IMR-90 (cell line): ENCODE measurements around the gene PRDM10. TPM values are rescaled to one million over a fixed set of nuclear protein-coding genes. Genes with fewer than 3 reads are reported as not detected.

ENCODE experiments used
- ATAC-seq: fragments of 200-7000 bp; cut with Tn5 transposase; 2 replicates; pipeline ENCODE4 v1.9.1; 2020; ENCODE audit warnings: low read depth, mild to moderate bottlenecking, moderate library complexity
- BruUV-seq: library from RNA; stranded (reverse); fragments of 400-500 nt; replicated peaks from 2 replicates; lab custom pipeline; 2021; lab: Mats Ljungman, UMichigan
- CTCF ChIA-PET: fragments of 300-600 bp; formaldehyde crosslinking; extraction: SDS; loops from one replicate; lab custom pipeline; 2021; ENCODE audit warnings: antibody characterized with exemption; lab: Yijun Ruan, JAX
- POLR2A ChIA-PET: fragments of 300-600 bp; sonication (Branson Sonifier 250); formaldehyde crosslinking; loops from one replicate; lab custom pipeline; 2022; ENCODE audit warnings: antibody characterized with exemption; ENCODE audit not compliant: unreplicated experiment; lab: Charles Lee
- DNase-seq: peaks from one replicate; pipeline ENCODE4 v3.0.0; 2013
- H2AFZ ChIP-seq: replicated peaks from 2 replicates; pipeline ENCODE3; 2013; ENCODE audit warnings: low read length, mild to moderate bottlenecking; ENCODE audit not compliant: poor library complexity
- H2AK5ac ChIP-seq: 2 replicates; pipeline ENCODE4 v1.6.1; 2013; ENCODE audit warnings: low read depth, low read length, inconsistent platforms
- H2AK9ac ChIP-seq: replicated peaks from 2 replicates; pipeline ENCODE3; 2013; ENCODE audit warnings: mild to moderate bottlenecking, low read depth, low read length, moderate library complexity; ENCODE audit not compliant: poor library complexity
- H2BK120ac ChIP-seq: 2 replicates; pipeline ENCODE4 v1.6.1; 2013; ENCODE audit warnings: low read depth, low read length, inconsistent platforms
- H2BK15ac ChIP-seq: 3 replicates; pipeline ENCODE4 v1.6.1; 2013; ENCODE audit warnings: low read depth, low read length, inconsistent platforms
- H2BK20ac ChIP-seq: 2 replicates; pipeline ENCODE4 v1.6.1; 2013; ENCODE audit warnings: low read depth, mild to moderate bottlenecking, inconsistent platforms, low read length, moderate library complexity
- H2BK5ac ChIP-seq: 2 replicates; pipeline ENCODE4 v1.6.1; 2013; ENCODE audit warnings: mild to moderate bottlenecking, low read depth, low read length, inconsistent platforms; ENCODE audit not compliant: poor library complexity, severe bottlenecking
- H3K14ac ChIP-seq: replicated peaks from 2 replicates; pipeline ENCODE4 v1.6.1; 2013; ENCODE audit warnings: low read depth, low read length, inconsistent platforms
- H3K18ac ChIP-seq: 2 replicates; pipeline ENCODE4 v1.6.1; 2013; ENCODE audit warnings: low read depth, low read length, control low read depth
- H3K23ac ChIP-seq: 2 replicates; pipeline ENCODE4 v1.6.1; 2013; ENCODE audit warnings: low read depth, low read length, inconsistent platforms
- H3K27ac ChIP-seq: 2 replicates; pipeline ENCODE4 v1.5.1; 2013; ENCODE audit warnings: mild to moderate bottlenecking, control low read depth, low read length; ENCODE audit not compliant: insufficient read depth
- H3K27me3 ChIP-seq: 2 replicates; pipeline ENCODE4 v1.6.1; 2013; ENCODE audit warnings: low read length; ENCODE audit not compliant: control insufficient read depth, insufficient read depth
- H3K36me3 ChIP-seq: 2 replicates; pipeline ENCODE4 v1.6.1; 2013; ENCODE audit warnings: low read length, mixed read lengths; ENCODE audit not compliant: control insufficient read depth, insufficient read depth
- H3K4ac ChIP-seq: 2 replicates; pipeline ENCODE4 v1.6.1; 2013; ENCODE audit warnings: low read depth, low read length, inconsistent platforms
- H3K4me1 ChIP-seq: 2 replicates; pipeline ENCODE4 v1.6.1; 2013; ENCODE audit warnings: low read length, mixed read lengths; ENCODE audit not compliant: control insufficient read depth, insufficient read depth
- H3K4me2 ChIP-seq: 2 replicates; pipeline ENCODE4 v1.6.1; 2013; ENCODE audit warnings: low read depth, mild to moderate bottlenecking, control low read depth, low read length, moderate library complexity
- H3K4me3 ChIP-seq: 2 replicates; pipeline ENCODE4 v1.5.1; 2013; ENCODE audit warnings: low read depth, mild to moderate bottlenecking, control low read depth, low read length, moderate library complexity; ENCODE audit not compliant: insufficient read depth
- H3K56ac ChIP-seq: 2 replicates; pipeline ENCODE4 v1.6.1; 2013; ENCODE audit warnings: low read length, inconsistent platforms; ENCODE audit not compliant: insufficient read depth; ENCODE audit errors: extremely low read depth
- H3K79me1 ChIP-seq, 2 experiments: 2 replicates each; pipeline ENCODE4 v1.6.1; 2013; ENCODE audit warnings: low read length in 2 of 2, inconsistent platforms in 1 of 2, low read depth in 1 of 2
- H3K9ac ChIP-seq: 2 replicates; pipeline ENCODE4 v1.6.1; 2013; ENCODE audit warnings: low read depth, low read length, control low read depth
- H3K9me1 ChIP-seq: 2 replicates; pipeline ENCODE4 v1.6.1; 2013; ENCODE audit warnings: low read length, inconsistent platforms; ENCODE audit not compliant: insufficient read depth
- H3K9me3 ChIP-seq: 2 replicates; pipeline ENCODE4 v1.6.1; 2013; ENCODE audit warnings: low read length; ENCODE audit not compliant: control insufficient read depth, insufficient read depth
- H4K20me1 ChIP-seq: 2 replicates; pipeline ENCODE4 v1.6.1; 2013; ENCODE audit warnings: low read length, inconsistent platforms; ENCODE audit not compliant: insufficient read depth
- H4K5ac ChIP-seq: 2 replicates; pipeline ENCODE4 v1.6.1; 2013; ENCODE audit warnings: mild to moderate bottlenecking, low read depth, low read length, control low read depth
- H4K8ac ChIP-seq, 2 experiments: 2 replicates each; pipeline ENCODE4 v1.6.1; 2013; ENCODE audit warnings: low read depth in 2 of 2, low read length in 2 of 2, control low read depth in 1 of 2, inconsistent platforms in 1 of 2
- H4K91ac ChIP-seq: 2 replicates; pipeline ENCODE4 v1.6.1; 2013; ENCODE audit warnings: low read depth, low read length, inconsistent platforms; ENCODE audit not compliant: insufficient read depth
- BHLHE40 ChIP-seq: fragments of 150-350 bp; IDR thresholded peaks from 2 replicates; pipeline ENCODE4 v1.6.1; 2016; ENCODE audit warnings: mild to moderate bottlenecking, low read depth, low read length
- CEBPB ChIP-seq: IDR thresholded peaks from 2 replicates; pipeline ENCODE4 v1.6.1; 2012; ENCODE audit warnings: low read depth, low read length, improper control_type of control experiment
- CHD1 ChIP-seq: IDR thresholded peaks from 2 replicates; pipeline ENCODE4 v1.6.1; 2012; ENCODE audit warnings: low read depth, low read length, improper control_type of control experiment
- FOS ChIP-seq: fragments of 150-350 bp; IDR thresholded peaks from 2 replicates; pipeline ENCODE4 v1.6.1; 2016; ENCODE audit warnings: low read depth, low read length
- MAFK ChIP-seq: IDR thresholded peaks from 2 replicates; pipeline ENCODE4 v1.6.1; 2012; ENCODE audit warnings: low read depth, low read length, improper control_type of control experiment
- MAZ ChIP-seq: IDR thresholded peaks from 2 replicates; pipeline ENCODE4 v1.6.1; 2012; ENCODE audit warnings: low read depth, mild to moderate bottlenecking, low read length, improper control_type of control experiment, moderate library complexity, borderline replicate concordance
- MXI1 ChIP-seq: IDR thresholded peaks from 2 replicates; pipeline ENCODE4 v1.6.1; 2012; ENCODE audit warnings: low read depth, mild to moderate bottlenecking, low read length, moderate library complexity, borderline replicate concordance
- RAD21 ChIP-seq: IDR thresholded peaks from 2 replicates; pipeline ENCODE4 v1.6.1; 2012; ENCODE audit warnings: low read length, improper control_type of control experiment
- RCOR1 ChIP-seq: IDR thresholded peaks from 2 replicates; pipeline ENCODE4 v1.6.1; 2012; ENCODE audit warnings: mild to moderate bottlenecking, low read length, improper control_type of control experiment; ENCODE audit not compliant: insufficient replicate concordance
- SMC3 ChIP-seq: fragments of 150-350 bp; IDR thresholded peaks from 2 replicates; pipeline ENCODE4 v1.6.1; 2016; ENCODE audit warnings: low read depth, mild to moderate bottlenecking, antibody characterized with exemption, low read length, moderate library complexity
- WGBS, 2 experiments: methylation state at CpG; one replicate each; pipeline versions ENCODE4 v1.1.5 to v1.1.7; 2013; ENCODE audit warnings: missing lambda C conversion rate in 2 of 2; ENCODE audit not compliant: insufficient read length in 1 of 2; ENCODE audit errors: extremely low coverage in 2 of 2; 5-methylcytosine and 5-hydroxymethylcytosine counted together
- dilution Hi-C: fragments of 300-500 bp; cut with HindIII; formaldehyde crosslinking; loops from one replicate; pipeline ENCODE4 v1.14.3; 2018; ENCODE audit warnings: low sequenced_read_pairs; ENCODE audit not compliant: unreplicated experiment
- in situ Hi-C: fragments of 300-500 bp; cut with MboI; formaldehyde crosslinking; loops from 3 replicates; pipeline ENCODE4 v1.14.3; 2019; ENCODE audit warnings: low sequenced_read_pairs, inconsistent platforms, mixed read lengths
- intact Hi-C: fragments of 100-400 bp; cut with micrococcal nuclease; formaldehyde crosslinking; loops from 2 replicates; pipeline ENCODE4 v1.10.0; 2022
- polyA plus RNA-seq, 3 experiments: library from polyadenylated mRNA; depleted of rRNA; stranded (reverse); fragments of >200 nt; gene quantifications; 2 replicates each; pipeline ENCODE4 v1.2.3, GENCODE V29; 2012; ENCODE audit warnings: low replicate concordance in 1 of 3
- total RNA-seq: library from RNA; depleted of rRNA; stranded (reverse); fragments of >200 nt; gene quantifications from 2 replicates; pipeline ENCODE4 v1.2.3, GENCODE V29; 2012
- TF ChIP-seq, protein P1 (sequence below): fragments of 150-350 bp; IDR thresholded peaks from 2 replicates; pipeline ENCODE4 v1.6.1; 2016; ENCODE audit warnings: low read depth, mild to moderate bottlenecking, low read length, moderate library complexity, borderline replicate concordance
- TF ChIP-seq, protein P2 (sequence below): conservative IDR thresholded peaks from 2 replicates; pipeline ENCODE4 v1.5.1; 2012; ENCODE audit warnings: mild to moderate bottlenecking, low read depth, low read length, improper control_type of control experiment

The PRDM10 gene
- total and polyA plus RNA-seq, 2 of the 4 experiments (the other 2 are of a cell fraction), result 3.1 to 6.5 TPM

DNA sequence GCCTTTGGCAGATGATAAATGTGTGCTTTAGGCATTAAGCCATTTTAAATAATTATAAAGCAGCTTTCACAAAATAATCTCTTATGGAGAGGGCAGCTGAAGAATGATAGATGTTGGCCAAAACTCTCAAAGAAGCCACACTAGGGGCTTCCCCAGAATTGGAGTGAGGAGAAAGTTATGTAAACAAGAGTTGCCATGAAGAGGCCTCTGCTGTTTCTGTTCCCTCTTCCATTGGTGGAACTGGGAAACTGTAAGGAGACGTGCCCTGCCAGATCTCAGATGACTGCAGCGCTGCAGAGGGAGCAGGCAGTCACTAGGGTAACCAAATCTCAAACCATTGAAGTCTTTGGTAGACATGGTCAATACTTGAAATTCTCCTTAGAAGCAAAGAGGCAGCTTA, 47.6 kb upstream of the PRDM10 start:
- Histone ChIP-seq H2AK5ac (no peak overlapping the region), H4K5ac (no peak overlapping the region), H3K36me3 (no peaks in the 10 kb centered on the region), H4K8ac (no peak overlapping the region), H2BK120ac (no peak overlapping the region), H3K4me3 (no peak overlapping the region), H3K4me2 (no peak overlapping the region), H3K18ac (no peak overlapping the region), H3K9me3 (peaks cover 4% of the 10 kb centered on the region; the same call in 1 of the 2 replicates), H3K4me1 (no peaks in the 10 kb centered on the region), H4K91ac (no peak overlapping the region), H2BK5ac (no peak overlapping the region), H4K20me1 (no peaks in the 10 kb centered on the region), H3K14ac (no peak overlapping the region), H3K4ac (no peak overlapping the region), H3K79me1 (no peaks in the 10 kb centered on the region), H2BK15ac (no peak overlapping the region), H2AFZ (no peak overlapping the region), H3K23ac (no peak overlapping the region), H3K27me3 (peaks cover 3% of the 10 kb centered on the region; the same call in 1 of the 2 replicates), H3K56ac (no peak overlapping the region), H3K27ac (no peak overlapping the region), H3K9ac (no peak overlapping the region), H2AK9ac (no peak overlapping the region), H2BK20ac (no peak overlapping the region), H3K9me1 (no peaks in the 10 kb centered on the region)
- BruUV-seq, result no TSS peak
- ATAC-seq, result peak; percentile 75
- dilution Hi-C loops, result no loop called here
- WGBS, 2 experiments, result no CpG with 5 or more reads among the region's 2 CpGs
- intact Hi-C loops, result loop anchor here (5.0 kb wide), 1 partner anchor 48 kb away; the partner anchor contains the start of gene PRDM10
- TF ChIP-seq RAD21 (no peak), MXI1 (no peak), RCOR1 (no peak), SMC3 (no peak), BHLHE40 (no peak), MAFK (no peak), MAZ (no peak), CEBPB (no peak), CHD1 (no peak), FOS (no peak)
- TF ChIP-seq, protein P1, sequence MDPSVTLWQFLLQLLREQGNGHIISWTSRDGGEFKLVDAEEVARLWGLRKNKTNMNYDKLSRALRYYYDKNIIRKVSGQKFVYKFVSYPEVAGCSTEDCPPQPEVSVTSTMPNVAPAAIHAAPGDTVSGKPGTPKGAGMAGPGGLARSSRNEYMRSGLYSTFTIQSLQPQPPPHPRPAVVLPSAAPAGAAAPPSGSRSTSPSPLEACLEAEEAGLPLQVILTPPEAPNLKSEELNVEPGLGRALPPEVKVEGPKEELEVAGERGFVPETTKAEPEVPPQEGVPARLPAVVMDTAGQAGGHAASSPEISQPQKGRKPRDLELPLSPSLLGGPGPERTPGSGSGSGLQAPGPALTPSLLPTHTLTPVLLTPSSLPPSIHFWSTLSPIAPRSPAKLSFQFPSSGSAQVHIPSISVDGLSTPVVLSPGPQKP, result no peak
- TF ChIP-seq, protein P2, sequence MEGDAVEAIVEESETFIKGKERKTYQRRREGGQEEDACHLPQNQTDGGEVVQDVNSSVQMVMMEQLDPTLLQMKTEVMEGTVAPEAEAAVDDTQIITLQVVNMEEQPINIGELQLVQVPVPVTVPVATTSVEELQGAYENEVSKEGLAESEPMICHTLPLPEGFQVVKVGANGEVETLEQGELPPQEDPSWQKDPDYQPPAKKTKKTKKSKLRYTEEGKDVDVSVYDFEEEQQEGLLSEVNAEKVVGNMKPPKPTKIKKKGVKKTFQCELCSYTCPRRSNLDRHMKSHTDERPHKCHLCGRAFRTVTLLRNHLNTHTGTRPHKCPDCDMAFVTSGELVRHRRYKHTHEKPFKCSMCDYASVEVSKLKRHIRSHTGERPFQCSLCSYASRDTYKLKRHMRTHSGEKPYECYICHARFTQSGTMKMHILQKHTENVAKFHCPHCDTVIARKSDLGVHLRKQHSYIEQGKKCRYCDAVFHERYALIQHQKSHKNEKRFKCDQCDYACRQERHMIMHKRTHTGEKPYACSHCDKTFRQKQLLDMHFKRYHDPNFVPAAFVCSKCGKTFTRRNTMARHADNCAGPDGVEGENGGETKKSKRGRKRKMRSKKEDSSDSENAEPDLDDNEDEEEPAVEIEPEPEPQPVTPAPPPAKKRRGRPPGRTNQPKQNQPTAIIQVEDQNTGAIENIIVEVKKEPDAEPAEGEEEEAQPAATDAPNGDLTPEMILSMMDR, result no peak
- CTCF ChIA-PET, result no interaction called here
- POLR2A ChIA-PET, result no interaction called here
- peak; percentile 58 for DNase-seq
- in situ Hi-C loops, result no loop called here
